SK-N-SH (cell line): ENCODE results near the gene ADAMTS2. TPM values are rescaled to one million over a fixed set of nuclear protein-coding genes. Genes with fewer than 3 reads are reported as not detected.

Experiments
- CTCF ChIA-PET: fragments of 300-600, 350-600 bp; formaldehyde crosslinking; extraction: SDS; loops from one replicate; lab custom pipeline; 2021; lab: Yijun Ruan, JAX
- POLR2A ChIA-PET: fragments of 350-600 bp; sonication (Branson Sonifier 250); formaldehyde crosslinking; extraction: SDS; loops from one replicate; lab custom pipeline; 2020; ENCODE audit warnings: antibody characterized with exemption, inconsistent platforms; lab: Yijun Ruan, JAX
- DNase-seq: peaks from one replicate; pipeline ENCODE4 v3.0.0; 2012
- H2AFZ ChIP-seq: fragments of 200-600 bp; sonication (generic); 2 replicates; pipeline ENCODE4 v1.8.1; 2016; ENCODE audit warnings: antibody characterized with exemption, mild to moderate bottlenecking, low read depth
- H3F3A ChIP-seq: fragments of 200-600 bp; sonication (generic); replicated peaks from 2 replicates; pipeline ENCODE3; 2016; ENCODE audit warnings: antibody characterized with exemption, mild to moderate bottlenecking; ENCODE audit not compliant: insufficient read depth
- H3K27ac ChIP-seq, 2 experiments: fragments of 200-500 bp in 1 of 2; fragments of 200-600 bp in 1 of 2; sonication (Bioruptor generic) in 1 of 2; sonication (generic), shearing (Covaris generic) in 1 of 2; 2 replicates each; pipeline versions ENCODE4 v1.5.1 to v1.6.1; 2014 to 2016; ENCODE audit warnings: low read depth in 2 of 2, inconsistent platforms in 1 of 2, low read length in 1 of 2, mild to moderate bottlenecking in 1 of 2, mixed read lengths in 1 of 2
- H3K27me3 ChIP-seq: fragments of 200-600 bp; sonication (generic), shearing (Covaris generic); 2 replicates; pipeline ENCODE4 v1.6.1; 2016; ENCODE audit warnings: mixed run types; ENCODE audit not compliant: insufficient read depth
- H3K36me3 ChIP-seq, 2 experiments: fragments of 200-500 bp in 1 of 2; fragments of 200-600 bp in 1 of 2; sonication (Bioruptor generic) in 1 of 2; sonication (generic) in 1 of 2; replicated peaks in 1 of 2; 2 replicates each; pipeline versions ENCODE3 to v1.5.1; 2014 to 2016; ENCODE audit warnings: low read length in 1 of 2, mild to moderate bottlenecking in 1 of 2; ENCODE audit not compliant: insufficient read depth in 2 of 2, control insufficient read depth in 1 of 2
- H3K4me1 ChIP-seq, 2 experiments: fragments of 200-500 bp in 1 of 2; fragments of 200-600 bp in 1 of 2; sonication (Bioruptor generic) in 1 of 2; sonication (generic), shearing (Covaris generic) in 1 of 2; 2 replicates each; pipeline versions ENCODE4 v1.5.1 to v1.6.1; 2014 to 2016; ENCODE audit warnings: low read depth in 1 of 2, low read length in 1 of 2, mixed run types in 1 of 2; ENCODE audit not compliant: insufficient read depth in 2 of 2, control insufficient read depth in 1 of 2
- H3K4me2 ChIP-seq: fragments of 200-600 bp; sonication (generic), shearing (Covaris generic); 2 replicates; pipeline ENCODE4 v1.6.1; 2017; ENCODE audit warnings: mixed run types
- H3K4me3 ChIP-seq, 2 experiments: fragments of 200-500 bp in 1 of 2; fragments of 200-600 bp in 1 of 2; sonication (Bioruptor generic) in 1 of 2; sonication (generic), shearing (Covaris generic) in 1 of 2; 2 replicates each; pipeline versions ENCODE4 v1.5.1 to v1.8.1; 2014 to 2016; ENCODE audit warnings: low read depth in 2 of 2, inconsistent platforms in 1 of 2, low read length in 1 of 2, mild to moderate bottlenecking in 1 of 2, mixed read lengths in 1 of 2, moderate library complexity in 1 of 2
- H3K79me2 ChIP-seq: fragments of 200-600 bp; sonication (generic); 2 replicates; pipeline ENCODE4 v1.8.1; 2017; ENCODE audit warnings: mild to moderate bottlenecking; ENCODE audit not compliant: insufficient read depth
- H3K9ac ChIP-seq: fragments of 200-600 bp; sonication (generic); 2 replicates; pipeline ENCODE4 v1.6.1; 2017; ENCODE audit warnings: mixed run types
- H3K9me2 ChIP-seq: fragments of 200-600 bp; sonication (generic); 2 replicates; pipeline ENCODE4 v1.6.1; 2017; ENCODE audit warnings: mixed run types
- H3K9me3 ChIP-seq: fragments of 200-600 bp; sonication (generic); 2 replicates; pipeline ENCODE4 v1.6.1; 2017; ENCODE audit warnings: mixed run types, mild to moderate bottlenecking, moderate library complexity
- H4K20me1 ChIP-seq: fragments of 200-600 bp; sonication (generic); 2 replicates; pipeline ENCODE4 v1.6.1; 2017; ENCODE audit warnings: mild to moderate bottlenecking, mixed run types; ENCODE audit not compliant: insufficient read depth
- ELF1 ChIP-seq: IDR thresholded peaks from 2 replicates; pipeline ENCODE4 v1.4.0; 2012
- GABPA ChIP-seq: IDR thresholded peaks from 2 replicates; pipeline ENCODE4 v1.4.0; 2012; ENCODE audit warnings: low read depth, mild to moderate bottlenecking
- POLR2AphosphoS5 ChIP-seq: IDR thresholded peaks from 2 replicates; pipeline ENCODE4 v1.6.1; 2012; ENCODE audit warnings: low read depth, low read length
- RAD21 ChIP-seq: IDR thresholded peaks from 2 replicates; pipeline ENCODE4 v1.6.1; 2012; ENCODE audit warnings: mild to moderate bottlenecking, low read length
- RXRA ChIP-seq: IDR thresholded peaks from 2 replicates; pipeline ENCODE4 v1.4.0; 2012; ENCODE audit warnings: low read depth, mild to moderate bottlenecking, borderline replicate concordance
- TAF1 ChIP-seq: IDR thresholded peaks from 2 replicates; pipeline ENCODE4 v1.6.1; 2012; ENCODE audit warnings: low read depth, mild to moderate bottlenecking, low read length, moderate library complexity, borderline replicate concordance
- TCF12 ChIP-seq: IDR thresholded peaks from 2 replicates; pipeline ENCODE4 v1.4.0; 2012
- USF1 ChIP-seq: IDR thresholded peaks from 2 replicates; pipeline ENCODE4 v1.4.0; 2012; ENCODE audit warnings: low read depth, borderline replicate concordance
- USF2 ChIP-seq: fragments of 150-350 bp; IDR thresholded peaks from 2 replicates; pipeline ENCODE4 v1.6.1; 2017; ENCODE audit warnings: antibody characterized with exemption, low read length, low read depth, borderline replicate concordance
- YY1 ChIP-seq: IDR thresholded peaks from 2 replicates; pipeline ENCODE4 v1.4.0; 2012; ENCODE audit warnings: low read depth, mild to moderate bottlenecking
- ZBTB33 ChIP-seq: IDR thresholded peaks from 2 replicates; pipeline ENCODE4 v1.4.0; 2012; ENCODE audit warnings: low read depth, borderline replicate concordance
- WGBS: methylation state at CpG from one replicate; pipeline ENCODE4 v1.1.6; 2017; ENCODE audit warnings: low lambda C conversion rate; 5-methylcytosine and 5-hydroxymethylcytosine counted together
- polyA plus RNA-seq, 3 experiments: library from polyadenylated mRNA; depleted of rRNA; stranded (reverse); fragments of >200 nt; gene quantifications; 2 replicates each; pipeline ENCODE4 v1.2.3, GENCODE V29; 2012

ADAMTS2 gene
- polyA plus RNA-seq, 1 of the 3 experiments (the other 2 are of a cell fraction): 0.12 TPM

GRCh38 chr5:179307931-179308471 lies 37.3 kb downstream of the ADAMTS2 start:
- peaks cover 0 to 69% of the 10 kb centered on the region in 2 experiments; a peak in 2 of 4 replicates for H3K4me1 ChIP-seq
- ChIA-PET POLR2A (no interaction called here), CTCF (interaction anchor here (1.1 to 1.2 kb wide), 2 partner anchors 34 to 89 kb away, joined by 3 to 4 read pairs; no protein-coding TSS in a partner anchor)
- H3K4me2 ChIP-seq: no peak overlapping the region
- no peak overlapping the region for H2AFZ ChIP-seq
- DNase-seq: no peak
- TF ChIP-seq RXRA: no peak
- no peak for TF ChIP-seq USF1
- no peak for TF ChIP-seq ELF1
- TF ChIP-seq RAD21: no peak
- no peak for TF ChIP-seq ZBTB33
- no peak for TF ChIP-seq TAF1
- no peak for TF ChIP-seq USF2
- no peaks in the 10 kb centered on the region for H4K20me1 ChIP-seq
- no peak overlapping the region for H3K4me3 ChIP-seq
- H3K9ac ChIP-seq: no peak overlapping the region
- H3K9me2 ChIP-seq: no peaks in the 10 kb centered on the region
- 68% methylated on average over 21 of the region's 24 CpGs for WGBS
- H3K27me3 ChIP-seq: no peaks in the 10 kb centered on the region
- no peaks in the 10 kb centered on the region for H3K79me2 ChIP-seq
- H3F3A ChIP-seq: no peaks in the 10 kb centered on the region
- H3K36me3 ChIP-seq: no peaks in the 10 kb centered on the region
- no peaks in the 10 kb centered on the region; the same call in 1 of the 2 replicates for H3K9me3 ChIP-seq
- peak overlapping the region in 1 of 2 experiments; percentile 99; a peak in 2 of 4 replicates for H3K27ac ChIP-seq

GRCh38 chr5:179307013-179307800 lies 38.1 kb downstream of the ADAMTS2 start:
- H3K27me3 ChIP-seq: no peaks in the 10 kb centered on the region
- H3K9me2 ChIP-seq: no peaks in the 10 kb centered on the region
- H2AFZ ChIP-seq: no peak overlapping the region
- H3K4me2 ChIP-seq: no peak overlapping the region
- no peak overlapping the region for H3K9ac ChIP-seq
- TF ChIP-seq TCF12 (no peak), YY1 (no peak), TAF1 (no peak), GABPA (no peak), POLR2AphosphoS5 (no peak)
- H4K20me1 ChIP-seq: no peaks in the 10 kb centered on the region
- no peaks in the 10 kb centered on the region; the same call in 1 of the 2 replicates for H3K9me3 ChIP-seq
- WGBS: 70% methylated on average over 17 of the region's 29 CpGs
- peaks cover 0 to 76% of the 10 kb centered on the region in 2 experiments; a peak in 2 of 4 replicates for H3K4me1 ChIP-seq
- ChIA-PET POLR2A (no interaction called here), CTCF (no interaction called here)
- H3K27ac ChIP-seq: peak overlapping the region in 1 of 2 experiments; percentile 66; a peak in 1 of 4 replicates
- DNase-seq: no peak
- H3K4me3 ChIP-seq: no peak overlapping the region
- no peaks in the 10 kb centered on the region for H3K36me3 ChIP-seq
- H3K79me2 ChIP-seq: no peaks in the 10 kb centered on the region
- no peaks in the 10 kb centered on the region for H3F3A ChIP-seq
